HAP-1 (cell line): ENCODE measurements around the gene RBP3.

Experiments
- DNase-seq, 2 experiments: peaks; one replicate each; pipeline ENCODE4 v3.0.0-alpha.2; 2016 to 2020; ENCODE audit warnings: low spot score in 2 of 2
- H3K27me3 ChIP-seq: fragments of 250-450 bp; sonication (Bioruptor Pico); 2 replicates; pipeline ENCODE4 v1.5.1; 2020; ENCODE audit warnings: low read depth, mild to moderate bottlenecking, moderate library complexity
- H3K36me3 ChIP-seq: fragments of 250-450 bp; sonication (Bioruptor Pico); replicated peaks from 2 replicates; pipeline ENCODE4 v1.5.1; 2020; ENCODE audit warnings: mild to moderate bottlenecking
- H3K4me1 ChIP-seq: fragments of 250-450 bp; sonication (Bioruptor Pico); 2 replicates; pipeline ENCODE4 v1.5.1; 2020; ENCODE audit warnings: mild to moderate bottlenecking
- H3K4me3 ChIP-seq: fragments of 250-450 bp; sonication (Bioruptor Pico); 2 replicates; pipeline ENCODE4 v1.5.1; 2020; ENCODE audit warnings: mild to moderate bottlenecking, moderate library complexity
- H3K9me3 ChIP-seq: fragments of 250-450 bp; sonication (Bioruptor Pico); 2 replicates; pipeline ENCODE4 v1.5.1; 2020; ENCODE audit warnings: mild to moderate bottlenecking, moderate library complexity
- in situ Hi-C: fragments of 300-500 bp; cut with MboI; formaldehyde crosslinking; loops from 3 replicates; pipeline ENCODE4 v1.14.3; 2020; ENCODE audit warnings: low sequenced_read_pairs, inconsistent platforms, mixed read lengths

The RBP3 gene

DNA sequence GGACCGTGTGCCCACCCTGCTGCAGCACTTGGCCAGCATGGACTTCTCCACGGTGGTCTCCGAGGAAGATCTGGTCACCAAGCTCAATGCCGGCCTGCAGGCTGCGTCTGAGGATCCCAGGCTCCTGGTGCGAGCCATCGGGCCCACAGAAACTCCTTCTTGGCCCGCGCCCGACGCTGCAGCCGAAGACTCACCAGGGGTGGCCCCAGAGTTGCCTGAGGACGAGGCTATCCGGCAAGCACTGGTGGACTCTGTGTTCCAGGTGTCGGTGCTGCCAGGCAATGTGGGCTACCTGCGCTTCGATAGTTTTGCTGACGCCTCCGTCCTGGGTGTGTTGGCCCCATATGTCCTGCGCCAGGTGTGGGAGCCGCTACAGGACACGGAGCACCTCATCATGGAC lies 1.4 kb downstream of the RBP3 start:
- no peak for DNase-seq
- Histone ChIP-seq H3K4me1 (no peaks in the 10 kb centered on the region), H3K4me3 (no peak overlapping the region), H3K9me3 (no peaks in the 10 kb centered on the region), H3K36me3 (no peaks in the 10 kb centered on the region), H3K27me3 (no peaks in the 10 kb centered on the region)
- in situ Hi-C loops: no loop called here

DNA sequence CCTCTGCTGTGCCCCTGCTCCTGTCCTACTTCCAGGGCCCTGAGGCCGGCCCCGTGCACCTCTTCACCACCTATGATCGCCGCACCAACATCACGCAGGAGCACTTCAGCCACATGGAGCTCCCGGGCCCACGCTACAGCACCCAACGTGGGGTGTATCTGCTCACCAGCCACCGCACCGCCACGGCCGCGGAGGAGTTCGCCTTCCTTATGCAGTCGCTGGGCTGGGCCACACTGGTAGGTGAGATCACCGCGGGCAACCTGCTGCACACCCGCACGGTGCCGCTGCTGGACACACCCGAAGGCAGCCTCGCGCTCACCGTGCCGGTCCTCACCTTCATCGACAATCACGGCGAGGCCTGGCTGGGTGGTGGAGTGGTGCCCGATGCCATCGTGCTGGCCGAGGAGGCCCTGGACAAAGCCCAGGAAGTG lies 1.8 kb downstream of the RBP3 start:
- in situ Hi-C loops: no loop called here
- no peak for DNase-seq

DNA sequence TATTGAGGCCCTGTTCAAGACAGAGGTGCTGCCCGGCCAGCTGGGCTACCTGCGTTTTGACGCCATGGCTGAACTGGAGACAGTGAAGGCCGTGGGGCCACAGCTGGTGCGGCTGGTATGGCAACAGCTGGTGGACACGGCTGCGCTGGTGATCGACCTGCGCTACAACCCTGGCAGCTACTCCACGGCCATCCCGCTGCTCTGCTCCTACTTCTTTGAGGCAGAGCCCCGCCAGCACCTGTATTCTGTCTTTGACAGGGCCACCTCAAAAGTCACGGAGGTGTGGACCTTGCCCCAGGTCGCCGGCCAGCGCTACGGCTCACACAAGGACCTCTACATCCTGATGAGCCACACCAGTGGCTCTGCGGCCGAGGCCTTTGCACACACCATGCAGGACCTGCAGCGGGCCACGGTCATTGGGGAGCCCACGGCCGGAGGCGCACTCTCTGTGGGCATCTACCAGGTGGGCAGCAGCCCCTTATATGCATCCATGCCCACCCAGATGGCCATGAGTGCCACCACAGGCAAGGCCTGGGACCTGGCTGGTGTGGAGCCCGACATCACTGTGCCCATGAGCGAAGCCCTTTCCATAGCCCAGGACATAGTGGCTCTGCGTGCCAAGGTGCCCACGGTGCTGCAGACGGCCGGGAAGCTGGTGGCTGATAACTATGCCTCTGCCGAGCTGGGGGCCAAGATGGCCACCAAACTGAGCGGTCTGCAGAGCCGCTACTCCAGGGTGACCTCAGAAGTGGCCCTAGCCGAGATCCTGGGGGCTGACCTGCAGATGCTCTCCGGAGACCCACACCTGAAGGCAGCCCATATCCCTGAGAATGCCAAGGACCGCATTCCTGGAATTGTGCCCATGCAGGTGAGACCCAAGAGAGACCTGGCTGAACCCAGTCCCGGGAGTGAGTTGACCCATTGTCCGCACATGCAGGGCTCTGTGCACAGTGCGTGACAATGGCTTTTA lies 2.8 kb downstream of the RBP3 start:
- H3K9me3 ChIP-seq: no peaks in the 10 kb centered on the region
- DNase-seq: no peak
- H3K4me3 ChIP-seq: no peak overlapping the region
- no peaks in the 10 kb centered on the region for H3K36me3 ChIP-seq
- in situ Hi-C loops: no loop called here
- H3K27me3 ChIP-seq: no peaks in the 10 kb centered on the region
- H3K4me1 ChIP-seq: no peaks in the 10 kb centered on the region

More for the DNA sequence above, 1.8 kb downstream of the RBP3 start:
- Histone ChIP-seq H3K4me1 (no peaks in the 10 kb centered on the region), H3K36me3 (no peaks in the 10 kb centered on the region), H3K27me3 (no peaks in the 10 kb centered on the region), H3K4me3 (no peak overlapping the region), H3K9me3 (no peaks in the 10 kb centered on the region)

DNA sequence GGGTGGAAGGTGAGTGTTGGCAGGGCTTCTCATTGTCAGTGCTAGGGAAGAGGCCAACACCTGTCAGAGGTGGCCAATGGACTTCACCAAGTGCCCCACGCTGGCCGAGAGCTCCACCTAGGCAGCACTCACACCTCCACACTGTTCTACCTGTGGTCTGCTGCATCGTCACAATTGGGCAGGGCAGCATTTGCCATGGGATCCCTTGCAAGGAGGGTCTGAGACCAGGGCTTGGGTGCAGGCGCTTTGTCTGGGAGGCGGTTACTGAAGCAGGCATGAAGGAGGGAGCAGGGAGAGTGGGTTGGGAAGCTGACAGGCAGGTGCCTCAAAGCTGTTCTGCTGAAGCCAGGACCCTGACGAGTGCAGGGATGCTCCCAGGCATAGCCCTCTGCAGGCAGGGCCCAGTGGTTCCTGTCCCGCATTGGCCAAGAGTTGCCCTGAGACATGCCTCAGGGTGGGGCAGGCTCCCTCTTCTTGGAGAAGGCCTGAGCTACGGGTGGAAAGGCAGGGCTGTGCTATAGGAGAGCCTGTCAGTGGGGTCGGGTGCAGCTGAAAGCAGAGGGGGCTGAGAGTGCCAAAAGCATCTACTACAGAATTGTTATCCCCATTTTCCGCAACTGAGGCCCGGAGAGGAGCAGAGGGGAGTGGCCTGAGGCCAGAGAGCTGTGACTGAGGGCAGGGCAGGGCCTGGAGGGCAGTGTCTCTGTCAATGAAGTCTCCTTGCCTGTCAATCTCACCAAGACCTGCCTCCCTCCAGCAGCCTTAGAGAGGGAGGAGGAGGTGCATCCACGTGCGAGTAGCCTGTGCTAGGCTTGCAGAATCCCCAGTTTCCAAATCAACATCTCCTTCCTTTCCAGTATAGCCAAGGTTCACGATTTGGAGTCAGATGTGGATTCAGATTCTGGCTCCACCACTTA lies 4.0 kb downstream of the RBP3 start:
- H3K36me3 ChIP-seq: no peaks in the 10 kb centered on the region
- in situ Hi-C loops: no loop called here
- no peak overlapping the region for H3K4me3 ChIP-seq
- DNase-seq: no peak
- no peaks in the 10 kb centered on the region for H3K27me3 ChIP-seq
- no peaks in the 10 kb centered on the region for H3K4me1 ChIP-seq
- H3K9me3 ChIP-seq: no peaks in the 10 kb centered on the region

DNA sequence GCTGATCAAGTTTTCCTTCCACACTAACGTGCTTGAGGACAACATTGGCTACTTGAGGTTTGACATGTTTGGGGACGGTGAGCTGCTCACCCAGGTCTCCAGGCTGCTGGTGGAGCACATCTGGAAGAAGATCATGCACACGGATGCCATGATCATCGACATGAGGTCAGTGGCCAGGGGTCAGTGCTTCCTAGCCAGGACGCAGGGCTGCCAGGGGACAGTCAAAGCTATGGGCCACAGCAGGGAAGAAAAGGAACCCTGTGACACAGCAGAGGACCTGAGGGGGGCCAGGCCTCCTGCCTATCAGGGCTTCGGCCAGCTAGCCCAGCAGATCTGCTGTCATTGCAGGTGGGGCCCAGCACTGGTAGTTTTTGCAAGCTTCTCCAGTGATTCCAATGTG lies 5.2 kb downstream of the RBP3 start:
- Histone ChIP-seq H3K27me3 (no peaks in the 10 kb centered on the region), H3K4me3 (no peak overlapping the region), H3K36me3 (no peaks in the 10 kb centered on the region), H3K9me3 (no peaks in the 10 kb centered on the region), H3K4me1 (no peaks in the 10 kb centered on the region)
- DNase-seq: no peak
- in situ Hi-C loops: no loop called here

DNA sequence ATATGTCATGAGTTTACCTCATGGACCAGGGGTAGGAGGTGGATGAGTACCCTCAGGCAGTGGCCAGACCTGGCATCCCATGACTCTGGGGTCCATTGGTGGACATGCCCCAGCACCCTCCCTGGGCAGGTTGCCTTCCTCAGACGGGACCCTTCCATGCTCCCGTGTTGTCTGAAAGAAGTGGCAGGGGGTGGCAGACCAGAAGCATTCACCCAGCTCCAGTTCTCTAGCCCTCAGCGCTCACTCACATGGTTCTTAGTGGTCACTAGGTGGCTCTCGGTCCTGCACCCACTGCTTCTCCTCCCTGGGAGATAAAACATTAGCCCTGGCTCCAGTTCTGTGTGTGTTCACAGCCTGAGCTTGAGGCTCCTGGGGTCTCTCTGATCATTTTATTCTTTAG lies 6.0 kb downstream of the RBP3 start:
- no peaks in the 10 kb centered on the region for H3K4me1 ChIP-seq
- DNase-seq: no peak
- H3K9me3 ChIP-seq: no peaks in the 10 kb centered on the region
- H3K36me3 ChIP-seq: no peaks in the 10 kb centered on the region
- in situ Hi-C loops: no loop called here
- H3K4me3 ChIP-seq: no peak overlapping the region
- no peaks in the 10 kb centered on the region for H3K27me3 ChIP-seq

DNA sequence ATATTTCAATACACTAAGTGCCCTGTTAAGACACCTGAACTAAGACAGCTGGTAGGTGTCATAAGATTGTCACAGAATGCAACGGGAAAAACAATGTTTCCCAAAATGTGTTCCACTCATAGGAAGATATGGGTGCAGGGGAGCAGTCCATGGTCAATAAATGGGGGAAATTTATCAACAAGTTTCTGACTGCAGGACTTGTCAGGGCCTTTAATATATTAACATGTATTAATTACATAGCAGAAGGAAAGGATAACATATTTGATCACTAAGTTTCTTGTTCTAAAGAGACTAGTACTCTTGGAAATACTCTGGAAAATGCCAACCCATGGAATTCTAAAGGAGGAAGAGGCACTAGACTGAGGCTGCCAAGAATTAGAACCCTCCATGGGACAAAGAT lies 6.7 kb downstream of the RBP3 start:
- DNase-seq: no peak
- Histone ChIP-seq H3K36me3 (no peaks in the 10 kb centered on the region), H3K9me3 (no peaks in the 10 kb centered on the region), H3K27me3 (no peaks in the 10 kb centered on the region), H3K4me3 (no peak overlapping the region), H3K4me1 (no peaks in the 10 kb centered on the region)
- in situ Hi-C loops: no loop called here

DNA sequence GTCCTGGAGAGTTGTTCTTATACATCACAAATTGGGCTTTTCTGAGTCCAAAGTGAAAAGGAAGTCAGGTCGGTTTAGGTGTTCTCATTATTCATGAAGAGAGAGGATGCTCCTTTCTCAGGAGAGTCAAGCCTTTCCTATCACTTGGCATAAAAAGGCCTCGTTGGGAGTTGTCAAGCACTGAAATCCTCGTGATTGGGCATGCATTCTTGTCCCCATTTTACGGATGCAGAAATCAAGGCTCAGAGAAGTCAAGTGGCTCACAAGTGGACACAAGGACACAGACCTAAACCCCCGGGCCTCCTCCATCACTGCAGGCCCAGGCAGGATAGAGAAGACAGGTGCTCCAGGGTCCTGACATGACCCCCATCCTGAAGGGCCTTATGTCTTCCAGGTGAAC lies 8.5 kb downstream of the RBP3 start:
- in situ Hi-C loops: no loop called here
- Histone ChIP-seq H3K4me1 (no peaks in the 10 kb centered on the region), H3K9me3 (no peaks in the 10 kb centered on the region), H3K4me3 (no peak overlapping the region), H3K36me3 (no peaks in the 10 kb centered on the region), H3K27me3 (no peaks in the 10 kb centered on the region)
- no peak for DNase-seq

DNA sequence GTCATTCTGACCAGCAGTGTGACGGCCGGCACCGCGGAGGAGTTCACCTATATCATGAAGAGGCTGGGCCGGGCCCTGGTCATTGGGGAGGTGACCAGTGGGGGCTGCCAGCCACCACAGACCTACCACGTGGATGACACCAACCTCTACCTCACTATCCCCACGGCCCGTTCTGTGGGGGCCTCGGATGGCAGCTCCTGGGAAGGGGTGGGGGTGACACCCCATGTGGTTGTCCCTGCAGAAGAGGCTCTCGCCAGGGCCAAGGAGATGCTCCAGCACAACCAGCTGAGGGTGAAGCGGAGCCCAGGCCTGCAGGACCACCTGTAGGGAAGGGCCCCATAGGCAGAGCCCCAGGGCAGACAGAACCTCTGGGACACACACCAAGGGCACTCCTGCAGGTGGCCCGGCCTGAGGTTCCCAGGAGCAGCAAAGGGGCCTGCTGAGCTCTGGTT lies 9.0 kb downstream of the RBP3 start:
- DNase-seq: no peak
- Histone ChIP-seq H3K36me3 (no peaks in the 10 kb centered on the region), H3K4me1 (no peaks in the 10 kb centered on the region), H3K4me3 (no peak overlapping the region), H3K9me3 (no peaks in the 10 kb centered on the region), H3K27me3 (no peaks in the 10 kb centered on the region)
- in situ Hi-C loops: no loop called here

DNA sequence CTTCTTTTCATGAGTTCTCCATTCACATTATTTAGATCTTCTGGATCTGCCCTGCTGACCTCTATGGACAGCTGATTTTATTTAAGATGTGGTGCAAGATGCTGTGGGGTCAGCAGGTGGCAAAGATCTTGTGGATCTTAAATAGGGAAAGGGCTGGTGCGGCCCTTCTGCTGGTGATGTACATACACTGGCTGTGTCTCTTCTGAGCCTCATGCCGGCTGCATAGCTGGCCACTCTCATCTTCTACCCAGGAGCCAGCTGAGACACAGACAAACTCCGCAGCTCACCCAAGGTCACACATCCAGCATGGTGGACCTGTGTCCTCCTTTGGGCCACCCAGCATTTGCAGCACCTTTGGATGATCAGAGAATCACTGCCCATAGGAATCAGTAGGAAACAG lies 9.7 kb downstream of the RBP3 start:
- no peak for DNase-seq
- Histone ChIP-seq H3K36me3 (no peaks in the 10 kb centered on the region), H3K9me3 (no peaks in the 10 kb centered on the region), H3K4me1 (no peaks in the 10 kb centered on the region), H3K4me3 (no peak overlapping the region), H3K27me3 (no peaks in the 10 kb centered on the region)
- in situ Hi-C loops: no loop called here

DNA sequence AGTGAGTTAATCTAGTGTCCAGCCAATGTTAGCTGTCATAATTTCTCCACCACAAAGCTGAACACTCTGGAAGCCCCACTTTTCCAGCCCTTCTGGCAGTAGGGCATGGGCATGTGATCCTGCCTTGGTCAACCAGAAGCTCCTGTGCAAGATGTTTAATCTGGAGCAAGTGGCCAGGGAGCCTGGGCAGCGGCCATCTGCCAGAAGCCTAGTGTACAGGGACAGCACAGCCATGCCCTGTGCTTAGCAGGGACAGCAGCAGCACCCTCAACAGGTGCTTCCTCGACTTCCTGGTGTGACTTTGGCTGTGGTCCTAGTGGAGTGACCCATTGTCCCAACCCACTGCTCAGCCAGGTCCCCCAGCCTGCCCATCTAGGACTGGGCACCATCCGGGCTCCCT lies 10.3 kb downstream of the RBP3 start:
- no peak for DNase-seq
- in situ Hi-C loops: no loop called here
- no peaks in the 10 kb centered on the region for H3K36me3 ChIP-seq
- H3K4me3 ChIP-seq: no peak overlapping the region
- H3K4me1 ChIP-seq: no peaks in the 10 kb centered on the region
- H3K9me3 ChIP-seq: no peaks in the 10 kb centered on the region
- H3K27me3 ChIP-seq: no peaks in the 10 kb centered on the region

DNA sequence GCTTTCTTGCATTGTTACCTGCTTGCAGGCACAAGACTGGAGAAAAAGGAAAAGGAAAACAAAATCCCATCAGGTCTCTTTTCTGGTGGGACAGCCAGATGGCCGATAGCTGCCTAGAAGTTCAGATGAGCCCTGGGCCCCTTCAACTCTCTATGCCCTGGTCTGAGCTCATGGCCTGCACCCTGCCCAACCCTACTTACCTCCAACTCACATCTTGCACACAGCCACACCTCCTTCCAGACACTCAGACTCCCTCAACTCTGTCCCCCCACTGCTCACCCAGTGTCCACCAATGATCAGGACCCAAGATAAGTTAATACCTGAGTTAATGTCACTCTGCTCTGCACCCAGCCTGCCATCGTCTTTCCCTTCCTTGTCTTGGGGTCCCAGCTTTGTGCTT lies 10.9 kb downstream of the RBP3 start:
- no peaks in the 10 kb centered on the region for H3K27me3 ChIP-seq
- H3K4me1 ChIP-seq: no peaks in the 10 kb centered on the region
- no peak for DNase-seq
- H3K36me3 ChIP-seq: no peaks in the 10 kb centered on the region
- H3K9me3 ChIP-seq: no peaks in the 10 kb centered on the region
- in situ Hi-C loops: no loop called here
- H3K4me3 ChIP-seq: no peak overlapping the region

DNA sequence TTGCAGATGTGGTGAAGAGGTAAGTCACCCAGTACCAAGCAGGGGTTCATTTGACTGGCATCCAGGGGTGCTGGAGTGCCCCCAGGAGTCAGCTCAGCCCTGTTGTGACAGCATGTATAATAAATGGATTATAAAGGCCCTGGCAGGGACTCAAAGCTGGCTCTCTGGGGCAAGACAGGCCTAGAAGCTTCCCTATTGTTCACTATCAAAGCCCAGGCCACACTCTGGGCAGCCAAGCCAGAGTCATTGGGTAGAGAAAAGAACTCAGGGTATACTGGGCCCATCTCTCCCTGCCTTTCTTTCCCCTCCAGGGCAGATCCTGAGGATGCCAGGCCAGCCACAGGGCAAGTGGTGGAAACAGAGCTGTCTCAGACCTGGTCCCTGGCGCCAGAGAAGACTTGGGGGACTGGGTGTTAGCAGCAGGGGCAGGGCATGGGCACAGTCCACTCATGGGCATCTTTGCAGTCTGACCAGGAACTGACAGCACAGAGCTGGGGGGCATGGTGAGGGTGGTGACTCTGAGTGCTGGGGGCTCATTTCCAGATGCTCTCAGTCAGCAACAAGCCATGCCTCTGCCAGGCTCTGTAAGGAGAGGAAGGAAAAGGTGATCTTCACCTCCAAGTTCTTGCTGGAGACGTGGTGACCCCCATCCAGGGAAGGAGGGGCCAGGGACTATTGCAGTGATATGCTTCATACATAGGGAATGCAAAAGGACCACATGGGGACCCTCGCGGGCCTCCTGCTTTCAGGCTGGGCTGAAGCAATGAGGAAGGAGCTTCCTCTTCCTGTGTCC lies 11.7 kb downstream of the RBP3 start:
- DNase-seq: no peak
- H3K4me3 ChIP-seq: no peak overlapping the region
- H3K4me1 ChIP-seq: no peaks in the 10 kb centered on the region
- in situ Hi-C loops: no loop called here
- H3K36me3 ChIP-seq: no peaks in the 10 kb centered on the region
- H3K27me3 ChIP-seq: no peaks in the 10 kb centered on the region
- no peaks in the 10 kb centered on the region for H3K9me3 ChIP-seq
